HG02642 (cell line): ENCODE measurements around the gene PVALEF.

Source experiments
- ATAC-seq: cut with Tn5 transposase; IDR thresholded peaks from one replicate; pipeline ENCODE4 v1.9.1; 2021; ENCODE audit warnings: mild to moderate bottlenecking; ENCODE audit not compliant: unreplicated experiment, poor library complexity

PVALEF gene

DNA sequence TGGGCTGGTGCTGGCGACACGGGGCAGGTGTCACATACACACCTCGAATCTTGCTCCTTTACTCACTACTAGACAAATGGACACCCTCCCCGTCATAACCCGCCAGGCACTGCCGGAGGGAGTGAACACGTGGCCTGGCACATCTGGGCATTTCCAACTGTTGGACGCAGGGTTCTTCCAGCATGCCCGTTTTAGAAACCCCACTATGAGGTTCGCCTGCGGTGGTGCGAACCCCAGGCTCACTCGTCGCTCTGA is 64.3 kb downstream of the PVALEF start:
- ATAC-seq, result no peak

GRCh38 chr17:81230043-81230820 is 64.9 kb downstream of the PVALEF start:
- ATAC-seq, result no peak

- ATAC-seq, result no peak
Observed at GRCh38 chr17:81231121-81231645, 65.9 kb downstream of the PVALEF start.

GRCh38 chr17:81231766-81232581 is 66.7 kb downstream of the PVALEF start:
- no peak for ATAC-seq
